Transverse colon (tissue), 4 donors: ENCODE results near the gene NADK. TPM values are rescaled to one million over a fixed set of nuclear protein-coding genes. Genes with fewer than 3 reads are reported as not detected.

ENCODE experiments used
- DNase-seq: peaks from one replicate; pipeline ENCODE4 v3.0.0-alpha.2; 2019
- H3K27ac ChIP-seq, 4 donors: fragments of 200-600 bp; sonication (generic); 2 replicates each; pipeline ENCODE4 v1.5.1; 2016 to 2018; ENCODE audit warnings: inconsistent platforms in 4 of 4
- H3K27me3 ChIP-seq: fragments of 200-600 bp; sonication (generic); 2 replicates; pipeline ENCODE4 v1.5.1; 2017; ENCODE audit warnings: inconsistent platforms
- H3K36me3 ChIP-seq, 4 donors: fragments of 200-600 bp; sonication (generic); 2 replicates each; pipeline ENCODE4 v1.5.1; 2017 to 2019; ENCODE audit warnings: inconsistent platforms in 4 of 4
- H3K4me1 ChIP-seq, 4 donors: fragments of 200-600 bp; sonication (generic); 2 replicates each; pipeline ENCODE4 v1.5.1; 2017 to 2020; ENCODE audit warnings: inconsistent platforms in 4 of 4
- H3K4me3 ChIP-seq, 4 donors: fragments of 200-600 bp; sonication (generic); 1 replicate in 1 of 4; 2 replicates in 3 of 4; pipeline versions ENCODE4 v1.5.1 to v1.6.1; 2017 to 2019; ENCODE audit warnings: inconsistent platforms in 4 of 4
- H3K9me3 ChIP-seq, 2 donors: fragments of 200-600 bp; sonication (generic); 2 replicates each; pipeline ENCODE4 v1.5.1; 2017 to 2019; ENCODE audit warnings: inconsistent platforms in 2 of 2
- EP300 ChIP-seq: sonication (generic); formaldehyde crosslinking; IDR thresholded peaks from one replicate; pipeline ENCODE4 v1.6.1; 2017; ENCODE audit warnings: antibody characterized with exemption, low read depth
- POLR2A ChIP-seq: fragments of 450-650 bp; IDR thresholded peaks from one replicate; pipeline ENCODE4 v1.6.1; 2016; ENCODE audit warnings: antibody characterized with exemption, mild to moderate bottlenecking, moderate library complexity
- POLR2AphosphoS5 ChIP-seq, 3 donors: sonication (generic); formaldehyde crosslinking; IDR thresholded peaks; one replicate each; pipeline ENCODE4 v1.6.1; 2016; ENCODE audit warnings: antibody characterized with exemption in 3 of 3
- WGBS, 2 donors: methylation state at CpG; one replicate each; pipeline ENCODE4 v1.1.5; 2018; ENCODE audit warnings: low coverage in 1 of 2; 5-methylcytosine and 5-hydroxymethylcytosine counted together
- in situ Hi-C, 4 donors: fragments of 200-750 bp; cut with MboI; loops; one replicate each; pipeline versions ENCODE4 v1.15.0 to v1.15.1; 2017; ENCODE audit warnings: low sequenced_read_pairs in 3 of 4, low pct_ligation_motif_present in 1 of 4, low pct_unique_long_range_greater_than_20kb in 1 of 4
- intact Hi-C: fragments of 100-400 bp; cut with DNase I; formaldehyde crosslinking; loops from one replicate; pipeline ENCODE4 v1.15.1; 2023; ENCODE audit warnings: low total_unique reads
- total RNA-seq, 4 donors: library from RNA; depleted of rRNA; stranded (reverse); fragments of >200 nt; gene quantifications; one replicate each; pipeline ENCODE4 v1.1.0, GENCODE V29; 2016
- TF ChIP-seq, protein P1 (sequence below), 5 experiments: fragments of 200-600 bp in 3 of 5; fragments of 450-650 bp in 2 of 5; sonication (generic) in 3 of 5; IDR thresholded peaks; 1 replicate in 2 of 5; 2 replicates in 3 of 5; pipeline ENCODE4 v1.5.1; 2016 to 2017; ENCODE audit warnings: antibody characterized with exemption in 5 of 5, inconsistent platforms in 3 of 5, mild to moderate bottlenecking in 2 of 5, moderate library complexity in 1 of 5

NADK gene
- total RNA-seq, 4 donors from 2014 or later, result 129 to 191 (median 152) TPM

DNA sequence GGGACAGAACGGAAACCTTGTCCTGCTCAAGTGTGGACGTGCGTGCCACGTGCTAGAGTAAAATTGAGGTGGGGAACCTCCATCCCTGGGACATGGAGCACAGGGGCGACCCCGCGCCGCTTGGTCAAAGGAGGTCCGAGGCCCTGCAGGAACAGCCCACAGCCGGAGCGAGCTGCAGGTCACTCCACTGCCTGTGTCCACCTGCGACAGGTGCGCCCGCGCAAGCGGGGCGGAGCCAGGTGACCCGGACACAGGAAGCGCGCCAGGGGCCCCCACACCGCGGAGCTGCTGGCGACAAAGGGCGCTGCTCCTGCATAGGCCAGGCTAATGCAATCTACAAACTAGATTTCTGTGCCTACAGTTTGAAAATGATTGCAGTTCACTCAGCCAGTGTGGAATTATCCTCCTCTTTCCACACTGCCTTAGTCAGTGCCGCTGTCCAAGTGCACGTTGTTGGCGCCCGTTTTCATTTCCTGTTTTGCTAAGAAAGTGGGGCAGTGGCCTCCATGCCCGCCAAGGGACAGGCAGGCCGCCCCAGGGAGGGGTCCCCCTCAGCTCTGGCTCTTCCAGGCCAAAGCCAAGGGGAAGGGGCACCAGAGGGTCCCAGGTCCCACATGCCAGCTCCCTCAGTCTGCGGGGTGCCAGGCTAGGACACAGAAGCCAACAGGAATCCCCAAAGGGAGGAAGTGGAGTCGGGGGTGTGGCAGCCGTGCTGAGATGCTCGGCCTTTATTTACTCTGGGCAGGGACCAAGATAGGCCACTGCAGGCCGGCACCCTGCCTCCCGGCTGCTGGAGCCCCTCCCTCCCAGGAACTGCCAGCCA is 4.3 kb upstream of the NADK start:
- Histone ChIP-seq H3K27ac (peak overlapping the region; percentile 91 to 97 (median 96)), H3K4me1 (peaks cover 43 to 57% (median 54%) of the 10 kb centered on the region in 4 donors), H3K27me3 (no peaks in the 10 kb centered on the region), H3K4me3 (peak overlapping the region in 3 of 4 donors; percentile 13 to 40 (median 28)), H3K9me3 (no peaks in the 10 kb centered on the region), H3K36me3 (peaks cover 0 to 22% (median 10%) of the 10 kb centered on the region in 4 donors)
- DNase-seq, result peak; percentile 86
- WGBS, 2 donors, result 2% methylated on average over 25 of the region's 36 CpGs; no CpG with 5 or more reads in 1 of the 2 donors
- TF ChIP-seq EP300 (no peak), POLR2AphosphoS5 (IDR thresholded peaks at IDR 0.05) (peak in 2 of 3 donors; percentile 61 to 67), POLR2A (peak; percentile 76)
- intact Hi-C loops, result loop anchor here (5.0 kb wide), 1 partner anchor 125 kb away; no protein-coding TSS in a partner anchor
- in situ Hi-C loops, result loop anchor here in 2 of 4 donors (10.0 kb wide), 1 partner anchor 122 kb away; no protein-coding TSS in a partner anchor

DNA sequence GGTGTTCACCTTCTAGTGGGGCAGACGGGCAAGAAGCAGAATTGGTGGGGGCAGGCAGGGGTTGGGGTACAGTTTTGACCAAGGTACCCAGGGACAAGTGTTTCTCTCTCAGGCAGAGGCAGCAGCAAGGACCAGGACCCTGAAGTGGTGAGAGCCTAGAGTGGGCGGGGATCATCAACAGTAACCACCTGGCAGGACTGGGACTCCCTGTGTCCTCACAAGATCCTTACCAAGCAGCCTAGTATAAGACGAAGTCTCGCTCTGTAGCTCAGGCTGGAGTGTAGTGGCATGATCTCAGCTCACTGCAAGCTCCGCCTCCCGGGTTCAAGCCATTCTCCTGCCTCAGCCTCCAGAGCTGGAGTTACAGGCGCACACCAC is 3.2 kb upstream of the NADK start:
- Histone ChIP-seq H3K4me1 (peaks cover 47 to 68% (median 65%) of the 10 kb centered on the region in 4 donors), H3K9me3 (no peaks in the 10 kb centered on the region), H3K27me3 (no peaks in the 10 kb centered on the region), H3K36me3 (peaks cover 0 to 13% (median 5%) of the 10 kb centered on the region in 4 donors), H3K4me3 (no peak overlapping the region), H3K27ac (peak overlapping the region; percentile 91 to 97 (median 96))
- TF ChIP-seq POLR2A (no peak), EP300 (no peak), POLR2AphosphoS5 (IDR thresholded peaks at IDR 0.05) (no peak)
- TF ChIP-seq, protein P1, sequence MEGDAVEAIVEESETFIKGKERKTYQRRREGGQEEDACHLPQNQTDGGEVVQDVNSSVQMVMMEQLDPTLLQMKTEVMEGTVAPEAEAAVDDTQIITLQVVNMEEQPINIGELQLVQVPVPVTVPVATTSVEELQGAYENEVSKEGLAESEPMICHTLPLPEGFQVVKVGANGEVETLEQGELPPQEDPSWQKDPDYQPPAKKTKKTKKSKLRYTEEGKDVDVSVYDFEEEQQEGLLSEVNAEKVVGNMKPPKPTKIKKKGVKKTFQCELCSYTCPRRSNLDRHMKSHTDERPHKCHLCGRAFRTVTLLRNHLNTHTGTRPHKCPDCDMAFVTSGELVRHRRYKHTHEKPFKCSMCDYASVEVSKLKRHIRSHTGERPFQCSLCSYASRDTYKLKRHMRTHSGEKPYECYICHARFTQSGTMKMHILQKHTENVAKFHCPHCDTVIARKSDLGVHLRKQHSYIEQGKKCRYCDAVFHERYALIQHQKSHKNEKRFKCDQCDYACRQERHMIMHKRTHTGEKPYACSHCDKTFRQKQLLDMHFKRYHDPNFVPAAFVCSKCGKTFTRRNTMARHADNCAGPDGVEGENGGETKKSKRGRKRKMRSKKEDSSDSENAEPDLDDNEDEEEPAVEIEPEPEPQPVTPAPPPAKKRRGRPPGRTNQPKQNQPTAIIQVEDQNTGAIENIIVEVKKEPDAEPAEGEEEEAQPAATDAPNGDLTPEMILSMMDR (IDR thresholded peaks at IDR 0.05), result no peak
- in situ Hi-C loops (loop anchor here in 2 of 4 donors (10.0 kb wide), 1 partner anchor 123 kb away; no protein-coding TSS in a partner anchor), intact Hi-C loops (loop anchor here (5.0 kb wide), 1 partner anchor 126 kb away; no protein-coding TSS in a partner anchor)
- DNase-seq, result peak; percentile 23
- WGBS, 2 donors, result 73% methylated on average over 7 of the region's 7 CpGs; no CpG with 5 or more reads in 1 of the 2 donors

DNA sequence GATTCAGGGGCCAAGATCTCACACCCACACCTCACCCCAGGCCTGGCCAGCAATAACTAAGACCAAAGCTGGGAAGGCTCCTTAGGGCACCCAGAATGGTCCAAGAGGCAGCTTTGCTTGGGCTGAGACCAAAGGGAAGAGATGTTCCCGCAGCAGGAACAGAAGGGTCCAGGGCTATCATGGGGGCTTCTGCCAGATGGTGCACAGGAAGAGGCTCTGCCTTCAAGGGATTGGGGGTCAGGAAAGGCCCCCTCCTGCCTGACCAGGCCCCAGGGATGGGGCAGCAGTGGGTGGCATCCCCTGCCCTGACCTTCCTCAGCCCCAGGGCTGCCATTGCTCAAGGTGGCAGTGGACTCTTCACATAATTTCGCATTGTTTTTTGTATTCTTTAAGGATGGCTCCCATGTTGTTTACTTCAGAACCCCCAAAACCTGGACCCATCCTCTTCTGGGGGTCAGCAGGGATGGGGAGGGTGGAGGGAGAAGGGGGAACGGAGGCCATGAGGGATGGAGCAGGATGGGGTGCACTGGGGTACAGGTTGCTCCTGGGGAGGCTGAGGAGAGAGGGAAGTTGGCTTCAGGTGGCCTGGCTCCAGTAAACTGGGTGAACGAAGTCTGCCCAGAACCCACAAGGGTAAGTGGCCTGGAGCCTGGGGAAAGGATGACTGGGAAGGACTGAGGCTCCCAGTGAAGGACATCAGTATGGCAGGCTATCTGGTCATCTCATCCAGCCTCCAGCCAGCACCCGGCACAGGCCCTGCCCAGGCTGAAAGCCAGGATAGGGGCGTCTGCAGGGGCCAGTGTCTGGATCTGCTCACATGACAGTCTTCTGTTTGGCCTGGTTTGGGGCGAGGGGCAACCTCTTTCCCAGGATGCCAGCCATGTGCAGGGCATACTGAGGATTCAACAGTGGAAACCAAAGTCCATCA is 2.6 kb upstream of the NADK start:
- TF ChIP-seq POLR2A (no peak), POLR2AphosphoS5 (IDR thresholded peaks at IDR 0.05) (no peak), EP300 (no peak)
- TF ChIP-seq, protein P1 (IDR thresholded peaks at IDR 0.05), result no peak
- no peak overlapping the region for H3K4me3 ChIP-seq
- H3K27me3 ChIP-seq, result no peaks in the 10 kb centered on the region
- H3K27ac ChIP-seq, result peak overlapping the region; percentile 91 to 97 (median 96)
- 64% methylated on average over 5 of the region's 7 CpGs; no CpG with 5 or more reads in 1 of the 2 donors for WGBS, 2 donors
- peaks cover 54 to 75% (median 71%) of the 10 kb centered on the region in 4 donors for H3K4me1 ChIP-seq
- peaks cover 0 to 6% (median 2%) of the 10 kb centered on the region in 4 donors for H3K36me3 ChIP-seq
- no peak for DNase-seq
- no peaks in the 10 kb centered on the region for H3K9me3 ChIP-seq
- in situ Hi-C loops (loop anchor here in 2 of 4 donors (10.0 kb wide), 1 partner anchor 124 kb away; no protein-coding TSS in a partner anchor), intact Hi-C loops (loop anchor here (5.0 kb wide), 1 partner anchor 126 kb away; no protein-coding TSS in a partner anchor)
